GM06990 (cell line): Measurements from ENCODE around the gene HEMGN.

Experiments used
- DNase-seq: peaks from one replicate; pipeline ENCODE4 v3.0.0-alpha.2; 2011; ENCODE audit not compliant: insufficient read length; ENCODE audit errors: extremely low read depth
- H3K27me3 ChIP-seq: replicated peaks from 2 replicates; pipeline ENCODE4 v1.6.0; 2011; ENCODE audit warnings: low read length; ENCODE audit not compliant: control insufficient read depth, insufficient read depth
- H3K36me3 ChIP-seq: 2 replicates; pipeline ENCODE4 v1.5.1; 2011; ENCODE audit warnings: low read length; ENCODE audit not compliant: control insufficient read depth, insufficient read depth
- H3K4me3 ChIP-seq: replicated peaks from 2 replicates; pipeline ENCODE4 v1.5.1; 2011; ENCODE audit warnings: low read depth, mild to moderate bottlenecking, control low read depth, low read length
- TF ChIP-seq, protein P1 (sequence below): IDR thresholded peaks from 2 replicates; pipeline ENCODE4 v1.5.1; 2011; ENCODE audit warnings: low read length, control low read depth, mild to moderate bottlenecking, inconsistent platforms; ENCODE audit not compliant: insufficient read depth, poor library complexity, severe bottlenecking

Gene HEMGN

DNA sequence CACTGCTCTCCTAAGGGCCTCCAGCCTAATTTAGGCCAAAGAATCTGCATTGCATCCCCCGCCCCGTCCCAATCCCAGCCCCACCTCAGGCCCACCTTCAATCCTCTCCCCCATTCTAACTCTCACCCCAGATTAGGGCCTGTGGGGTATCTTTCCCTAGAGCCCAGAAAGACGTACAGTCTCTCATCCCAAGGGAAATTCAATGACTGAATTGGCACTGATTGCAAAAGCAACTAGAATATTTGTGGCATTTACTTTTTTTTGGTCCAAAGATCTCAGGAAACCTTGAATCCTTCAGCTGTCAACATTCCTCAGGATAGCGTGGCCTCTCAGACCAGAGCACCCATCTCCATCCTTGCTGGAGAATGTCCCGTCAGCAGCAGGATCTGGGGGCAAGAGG, 46.2 kb downstream of the HEMGN start:
- Histone ChIP-seq H3K36me3 (no peaks in the 10 kb centered on the region), H3K27me3 (no peaks in the 10 kb centered on the region), H3K4me3 (no peak overlapping the region)
- no peak for DNase-seq
- TF ChIP-seq, protein P1, sequence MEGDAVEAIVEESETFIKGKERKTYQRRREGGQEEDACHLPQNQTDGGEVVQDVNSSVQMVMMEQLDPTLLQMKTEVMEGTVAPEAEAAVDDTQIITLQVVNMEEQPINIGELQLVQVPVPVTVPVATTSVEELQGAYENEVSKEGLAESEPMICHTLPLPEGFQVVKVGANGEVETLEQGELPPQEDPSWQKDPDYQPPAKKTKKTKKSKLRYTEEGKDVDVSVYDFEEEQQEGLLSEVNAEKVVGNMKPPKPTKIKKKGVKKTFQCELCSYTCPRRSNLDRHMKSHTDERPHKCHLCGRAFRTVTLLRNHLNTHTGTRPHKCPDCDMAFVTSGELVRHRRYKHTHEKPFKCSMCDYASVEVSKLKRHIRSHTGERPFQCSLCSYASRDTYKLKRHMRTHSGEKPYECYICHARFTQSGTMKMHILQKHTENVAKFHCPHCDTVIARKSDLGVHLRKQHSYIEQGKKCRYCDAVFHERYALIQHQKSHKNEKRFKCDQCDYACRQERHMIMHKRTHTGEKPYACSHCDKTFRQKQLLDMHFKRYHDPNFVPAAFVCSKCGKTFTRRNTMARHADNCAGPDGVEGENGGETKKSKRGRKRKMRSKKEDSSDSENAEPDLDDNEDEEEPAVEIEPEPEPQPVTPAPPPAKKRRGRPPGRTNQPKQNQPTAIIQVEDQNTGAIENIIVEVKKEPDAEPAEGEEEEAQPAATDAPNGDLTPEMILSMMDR, result no peak

DNA sequence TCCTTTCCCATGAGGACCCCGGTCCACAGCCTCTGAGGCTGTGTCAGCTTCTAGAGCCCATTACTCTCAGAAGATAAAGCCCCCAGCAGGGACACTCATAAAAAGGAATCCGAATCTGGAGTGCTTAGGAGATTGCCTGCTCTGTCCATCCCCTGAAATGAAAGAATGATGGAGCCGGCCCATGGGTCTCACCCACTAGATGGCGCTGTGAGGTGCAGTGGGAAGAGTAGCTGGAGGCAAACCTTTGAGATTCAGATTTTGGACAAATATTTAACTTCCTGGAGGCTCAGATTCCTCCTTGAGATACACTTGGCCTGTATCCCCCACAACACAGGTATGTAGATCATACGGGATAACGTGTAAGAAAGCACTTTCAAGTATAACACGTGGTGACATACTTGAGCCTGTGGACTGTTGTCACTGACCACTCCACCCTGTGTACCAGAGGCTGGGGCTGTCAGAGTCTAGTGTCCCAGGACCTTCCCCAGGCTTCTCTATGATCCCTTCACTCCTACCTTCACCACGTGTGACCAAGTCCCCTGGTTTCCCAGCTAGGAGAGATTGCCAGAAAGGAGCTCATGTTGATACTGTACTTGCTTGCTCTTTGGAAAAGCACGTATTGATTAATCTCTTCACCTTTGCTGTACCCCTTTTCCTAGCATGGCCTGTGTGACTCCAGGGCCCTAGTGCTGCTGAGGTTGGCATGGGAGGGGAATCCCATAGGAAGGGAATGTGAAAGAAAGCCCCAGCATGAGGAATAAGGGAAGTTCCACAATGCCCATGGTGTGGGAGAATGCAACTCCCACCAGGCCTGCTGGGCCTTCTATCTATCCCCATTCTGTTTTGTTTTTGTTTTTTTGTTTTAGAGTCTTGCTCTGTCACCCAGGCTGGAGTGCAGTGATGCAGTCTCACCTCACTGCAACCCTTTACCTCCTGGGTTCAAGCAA, 47.8 kb downstream of the HEMGN start:
- Histone ChIP-seq H3K36me3 (no peaks in the 10 kb centered on the region), H3K27me3 (no peaks in the 10 kb centered on the region), H3K4me3 (no peak overlapping the region)
- TF ChIP-seq, protein P1, result peak; percentile 86
- no peak for DNase-seq

GRCh38 chr9:97880336-97880735, 57.6 kb downstream of the HEMGN start:
- TF ChIP-seq, protein P1, result no peak
- DNase-seq, result no peak
- Histone ChIP-seq H3K27me3 (no peaks in the 10 kb centered on the region), H3K36me3 (no peaks in the 10 kb centered on the region), H3K4me3 (no peak overlapping the region)
